ENCODE results near the gene HS3ST2. TPM values are rescaled to one million over a fixed set of nuclear protein-coding genes. Genes with fewer than 3 reads are reported as not detected.

HS3ST2 gene
- not detected in 2 replicates for total RNA-seq

DNA sequence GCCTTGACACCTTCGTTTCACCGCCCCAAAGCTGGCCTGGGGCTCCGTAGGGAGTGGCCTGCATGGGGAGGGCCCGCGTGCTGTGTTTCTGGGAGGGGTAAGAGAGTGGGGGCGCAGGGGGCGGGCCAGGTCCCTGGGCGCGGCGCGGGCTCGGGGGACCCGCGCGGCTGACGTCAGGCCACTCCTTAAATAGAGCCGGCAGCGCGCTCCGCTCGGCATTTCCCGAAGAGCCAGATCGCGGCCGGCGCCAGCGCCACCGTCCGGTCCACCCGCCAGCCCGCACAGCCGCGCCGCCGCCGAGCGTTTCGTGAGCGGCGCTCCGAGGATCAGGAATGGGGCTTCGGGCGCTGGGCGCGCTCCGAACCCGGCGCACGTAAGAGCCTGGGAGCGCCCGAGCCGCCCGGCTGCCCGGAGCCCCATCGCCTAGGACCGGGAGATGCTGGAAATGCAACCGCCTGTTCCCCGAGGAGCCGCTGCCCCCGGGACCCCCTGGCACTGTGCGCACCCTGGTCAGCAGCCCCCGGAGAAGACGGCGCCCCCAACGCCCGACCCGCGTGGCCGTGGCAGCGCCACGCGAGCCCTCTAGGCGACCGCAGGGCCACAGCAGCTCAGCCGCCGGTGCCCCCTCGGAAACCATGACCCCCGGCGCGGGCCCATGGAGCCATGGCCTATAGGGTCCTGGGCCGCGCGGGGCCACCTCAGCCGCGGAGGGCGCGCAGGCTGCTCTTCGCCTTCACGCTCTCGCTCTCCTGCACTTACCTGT lies at the start of gene HS3ST2:
TSS of gene HS3ST2 (plus strand) at position 215 of the 763 bp plus-strand sequence. CDS start at position 664, 449 bp downstream.

